NCI-H1048 (cell line): ENCODE results near the gene MEX3C.

Experiments used
- DNase-seq: peaks from one replicate; lab custom pipeline; 2025; lab: John Stamatoyannopoulos, UW

MEX3C gene

DNA sequence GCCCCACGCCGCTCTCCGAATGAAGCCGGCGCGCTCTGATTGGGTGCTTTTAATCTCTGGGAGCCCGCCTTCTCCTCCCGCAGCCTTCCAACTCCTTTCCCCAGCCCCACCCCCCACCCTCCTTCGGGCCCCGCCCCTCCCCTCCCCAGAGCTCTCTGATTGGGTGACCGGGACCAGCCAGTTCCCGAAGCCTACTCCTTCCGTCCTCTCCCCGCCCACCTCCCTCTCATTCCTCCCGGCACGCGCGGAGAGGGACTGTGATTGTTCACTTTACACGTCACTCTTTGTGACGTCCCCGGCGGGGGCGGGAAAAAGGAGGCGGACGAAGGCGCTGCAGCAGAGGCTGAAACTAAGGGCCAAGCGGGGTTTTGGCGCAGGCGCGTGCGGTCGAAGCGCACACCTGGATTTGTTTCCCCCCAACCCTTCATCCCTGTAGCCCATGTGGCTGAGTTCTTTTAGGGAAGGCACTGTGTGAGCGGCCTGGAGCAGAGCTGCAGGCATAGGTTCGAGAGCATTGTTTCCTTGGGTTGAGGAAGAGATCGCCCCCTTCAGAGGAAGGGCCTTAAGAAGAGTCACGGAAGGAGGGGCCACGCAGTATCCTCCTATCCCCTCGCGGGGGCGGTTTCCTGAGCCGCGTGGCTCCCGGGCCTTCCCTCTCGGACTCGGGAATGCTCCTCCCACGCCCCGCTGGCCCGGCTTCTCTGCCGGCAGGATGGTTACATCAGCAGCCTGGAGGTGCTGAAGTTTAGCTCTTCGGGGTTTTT is at the start of gene MEX3C:
MEX3C (minus strand) TSS at position 21 of the 764 bp plus-strand sequence. CDS start 361 bp downstream, outside the sequence.
- DNase-seq, result peak; percentile 100

DNA sequence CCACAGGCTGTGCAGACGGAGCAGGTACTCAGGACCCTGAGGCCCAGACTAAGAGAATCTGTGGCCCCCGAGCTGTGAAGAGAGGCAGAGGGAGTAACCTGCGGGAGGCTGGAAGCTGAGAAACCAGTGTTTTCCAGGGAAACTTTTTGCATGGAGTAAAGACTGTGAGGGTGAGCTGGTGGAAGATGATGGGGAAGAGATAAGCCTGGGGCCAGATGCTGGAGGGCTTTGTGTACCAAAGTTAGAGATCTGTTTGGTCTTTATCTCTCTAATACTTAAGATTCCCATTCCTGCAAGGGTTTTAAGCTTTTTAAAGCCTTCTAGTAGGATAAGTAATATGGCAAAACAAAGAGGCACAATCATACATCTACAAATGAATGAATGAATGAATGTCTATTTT is 43.7 kb upstream of the MEX3C start:
- no peak for DNase-seq

- DNase-seq, result no peak
Measured at GRCh38 chr18:51236225-51236624, 38.7 kb upstream of the MEX3C start.

DNA sequence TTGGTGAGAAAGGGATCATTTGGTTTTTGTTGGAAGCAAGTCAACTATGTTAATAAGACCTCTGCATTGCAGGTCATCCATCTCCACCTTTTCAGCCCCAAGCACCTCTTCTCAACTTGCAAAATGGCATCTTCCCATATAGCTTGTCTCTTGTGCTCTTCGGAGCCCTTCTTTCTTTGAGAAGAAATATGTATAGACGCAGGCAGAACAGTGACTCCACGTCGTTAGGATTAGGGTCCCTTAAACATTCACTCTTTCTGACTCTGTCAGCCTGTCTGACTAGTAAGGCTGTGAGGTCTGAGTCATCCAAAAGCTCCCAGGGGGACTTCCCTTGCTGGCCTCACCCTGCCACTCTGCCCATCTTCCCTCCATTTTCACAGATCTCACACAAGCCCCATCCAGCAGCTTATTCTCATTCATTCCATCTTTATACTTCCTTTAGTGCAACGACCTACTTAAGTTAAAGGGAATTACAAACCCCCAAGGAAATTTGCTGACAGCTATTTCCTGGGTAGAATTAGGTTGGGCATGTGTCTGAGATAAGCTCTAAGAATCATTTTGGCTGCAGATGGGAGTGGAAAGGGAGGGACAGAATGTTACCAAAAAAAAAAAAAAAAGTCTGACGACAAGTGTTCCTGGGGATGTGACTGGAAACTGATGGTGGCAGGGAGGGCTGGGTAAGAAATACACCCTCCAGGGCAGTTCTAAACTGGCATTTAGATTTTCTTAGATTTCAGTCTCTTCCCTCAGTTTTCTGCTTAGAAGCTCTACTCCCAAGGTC is 37.7 kb upstream of the MEX3C start:
- no peak for DNase-seq

- no peak for DNase-seq
Measured at GRCh38 chr18:51234117-51235008, 36.9 kb upstream of the MEX3C start.

DNA sequence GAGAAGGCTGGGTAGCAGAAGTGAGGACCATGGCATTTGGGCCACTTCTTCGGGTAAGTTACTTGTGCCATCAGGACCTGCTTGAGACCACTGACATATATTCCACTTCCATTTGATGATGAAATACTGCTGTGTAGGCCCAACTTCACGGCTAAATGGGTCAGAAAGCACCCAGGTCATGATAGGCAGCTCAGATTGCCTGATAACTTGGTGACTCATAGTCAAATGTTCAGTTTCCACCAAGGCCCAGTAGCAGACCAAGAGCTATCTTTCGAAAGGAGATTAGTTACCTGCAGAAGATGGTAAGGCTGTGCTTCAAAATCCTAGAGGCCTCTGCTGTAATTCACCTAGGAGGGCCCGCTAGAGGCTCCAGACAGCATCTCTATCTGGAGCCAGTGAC is 31.8 kb upstream of the MEX3C start:
- no peak for DNase-seq

- DNase-seq, result no peak
Measured at GRCh38 chr18:51227660-51228059, 30.2 kb upstream of the MEX3C start.

- DNase-seq, result no peak
Measured at GRCh38 chr18:51226587-51227350, 29.3 kb upstream of the MEX3C start.

- DNase-seq, result no peak
Measured at GRCh38 chr18:51226068-51226467, 28.6 kb upstream of the MEX3C start.

DNA sequence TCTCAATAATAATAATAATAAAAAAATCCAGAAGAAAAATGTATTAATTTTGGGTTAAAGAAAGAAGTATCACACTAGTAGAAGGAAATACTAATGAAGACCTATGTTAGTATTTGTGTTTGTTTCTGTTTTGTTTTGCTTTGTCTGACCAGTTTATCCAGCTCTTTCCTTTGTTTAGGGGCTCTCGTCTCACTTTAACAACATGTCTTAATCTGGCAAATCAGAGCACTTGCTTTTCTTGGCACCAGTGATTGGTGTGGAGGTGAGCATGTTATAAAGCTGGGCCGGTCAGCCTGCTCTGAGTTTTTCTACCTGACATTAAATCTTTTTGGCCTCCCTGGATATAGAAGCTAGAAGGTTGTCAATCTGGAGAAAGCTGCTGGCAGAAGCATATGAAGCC is 15.1 kb upstream of the MEX3C start:
- no peak for DNase-seq

GRCh38 chr18:51211552-51211951 is 14.1 kb upstream of the MEX3C start:
- DNase-seq, result no peak

- DNase-seq, result no peak
Measured at GRCh38 chr18:51196811-51197660, 445 bp downstream of the MEX3C start.

GRCh38 chr18:51196118-51196810 is 1.2 kb downstream of the MEX3C start:
- DNase-seq, result no peak

GRCh38 chr18:51195451-51196117 is 1.9 kb downstream of the MEX3C start:
- DNase-seq, result peak; percentile 61

GRCh38 chr18:51195086-51195450 is 2.4 kb downstream of the MEX3C start:
- DNase-seq, result no peak

GRCh38 chr18:51194604-51195003 is 2.9 kb downstream of the MEX3C start:
- DNase-seq, result no peak

- DNase-seq, result no peak
Measured at GRCh38 chr18:51193621-51194287, 3.7 kb downstream of the MEX3C start.

GRCh38 chr18:51192696-51193095 is 4.8 kb downstream of the MEX3C start:
- DNase-seq, result no peak

GRCh38 chr18:51192026-51192425 is 5.5 kb downstream of the MEX3C start:
- no peak for DNase-seq
